Activated CD8-positive, alpha-beta T cell treated with anti-CD3 and anti-CD28 coated beads, Interleukin-2, amount 10 ng/mL, durations not matched to agents 7 days and 5 days (primary cell): Measurements from ENCODE around the gene SIRPB2. TPM values are rescaled to one million over a fixed set of nuclear protein-coding genes. Genes with fewer than 3 reads are reported as not detected.

Experiments
- ATAC-seq: fragments of 150-1000 bp; cut with Tn5 transposase; one replicate; pipeline ENCODE4 v1.10.0; 2021; ENCODE audit warnings: moderate library complexity
- CTCF ChIA-PET: fragments of 350-600 bp; sonication (Branson Sonifier 250); formaldehyde crosslinking; loops from one replicate; lab custom pipeline; 2021; ENCODE audit warnings: antibody characterized with exemption; lab: Charles Lee
- POLR2A ChIA-PET: fragments of 350-600 bp; sonication (Branson Sonifier 250); formaldehyde crosslinking; loops from one replicate; lab custom pipeline; 2021; ENCODE audit warnings: antibody characterized with exemption; lab: Charles Lee
- DNase-seq: peaks from one replicate; pipeline ENCODE4 v3.0.0-alpha.2; 2020
- H3K27ac Mint-ChIP-seq: one replicate; pipeline ENCODE4 v1.8.0; 2021; ENCODE audit warnings: mild to moderate bottlenecking, mixed read lengths
- H3K27me3 Mint-ChIP-seq: one replicate; pipeline ENCODE4 v1.8.0; 2021; ENCODE audit warnings: low read depth, mixed read lengths
- H3K36me3 Mint-ChIP-seq: one replicate; pipeline ENCODE4 v1.8.0; 2021; ENCODE audit warnings: low read depth, mixed read lengths
- H3K4me1 Mint-ChIP-seq: one replicate; pipeline ENCODE4 v1.8.0; 2021; ENCODE audit warnings: low read depth, mixed read lengths
- H3K4me3 Mint-ChIP-seq: one replicate; pipeline ENCODE4 v1.8.0; 2021; ENCODE audit warnings: mild to moderate bottlenecking, mixed read lengths
- H3K9me3 Mint-ChIP-seq: one replicate; pipeline ENCODE4 v1.8.0; 2022; ENCODE audit warnings: mixed read lengths; ENCODE audit not compliant: insufficient read depth
- total RNA-seq, 2 experiments: library from RNA; stranded (reverse); gene quantifications; one replicate each; pipeline ENCODE4 v1.2.3, GENCODE V29; 2021

SIRPB2 gene
- total RNA-seq, 2 experiments from 2014 or later: not detected

DNA sequence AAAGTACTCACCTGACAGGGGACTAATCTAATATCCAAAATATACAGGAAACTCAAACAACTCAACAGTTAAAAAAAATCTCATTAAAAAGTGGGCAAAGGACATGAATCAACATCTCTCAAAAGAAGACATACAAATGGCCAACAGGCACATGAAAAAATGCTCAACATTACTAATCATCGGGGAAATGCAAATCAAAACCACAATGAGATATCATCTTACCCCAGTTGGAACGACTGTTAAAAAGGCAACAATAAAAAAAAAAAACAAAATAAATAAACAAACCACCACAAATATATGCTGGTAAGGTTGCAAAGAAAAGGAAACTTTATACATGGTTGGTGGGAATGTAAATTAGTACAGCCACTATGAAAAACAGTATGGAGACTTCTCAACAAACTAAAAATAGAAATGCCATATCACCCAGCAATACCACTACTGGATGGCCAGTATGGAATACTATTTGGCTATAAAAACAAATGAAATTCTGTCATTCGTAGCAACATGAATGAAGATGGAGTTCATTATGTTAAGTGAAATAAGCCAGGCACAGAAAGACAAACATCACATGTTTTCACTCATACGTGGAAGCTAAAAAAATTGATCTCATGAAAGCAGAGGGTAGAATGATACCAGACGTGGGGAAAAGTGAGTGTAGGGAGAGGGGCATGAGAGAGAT lies 6.6 kb downstream of the SIRPB2 start:
- Mint-ChIP-seq H3K27ac (no peak overlapping the region), H3K36me3 (no peaks in the 10 kb centered on the region), H3K4me3 (no peak overlapping the region), H3K27me3 (peaks cover 52% of the 10 kb centered on the region), H3K9me3 (no peaks in the 10 kb centered on the region), H3K4me1 (no peaks in the 10 kb centered on the region)
- ATAC-seq (no peak), DNase-seq (no peak)
- ChIA-PET POLR2A (no interaction called here), CTCF (interaction anchor here (1.6 kb wide), 1 partner anchor 292 kb away, joined by 3 read pairs; no protein-coding TSS in a partner anchor)

GRCh38 chr20:1479831-1480595 lies 11.2 kb downstream of the SIRPB2 start:
- ChIA-PET POLR2A (no interaction called here), CTCF (interaction anchor here (1.1 to 1.5 kb wide), 2 partner anchors 12 to 24 kb away, joined by 3 to 6 read pairs; no protein-coding TSS in a partner anchor)
- ATAC-seq (no peak), DNase-seq (peak; percentile 7)
- Mint-ChIP-seq H3K27ac (no peak overlapping the region), H3K4me3 (no peak overlapping the region), H3K4me1 (no peaks in the 10 kb centered on the region), H3K9me3 (no peaks in the 10 kb centered on the region), H3K27me3 (peaks cover 35% of the 10 kb centered on the region), H3K36me3 (no peaks in the 10 kb centered on the region)

DNA sequence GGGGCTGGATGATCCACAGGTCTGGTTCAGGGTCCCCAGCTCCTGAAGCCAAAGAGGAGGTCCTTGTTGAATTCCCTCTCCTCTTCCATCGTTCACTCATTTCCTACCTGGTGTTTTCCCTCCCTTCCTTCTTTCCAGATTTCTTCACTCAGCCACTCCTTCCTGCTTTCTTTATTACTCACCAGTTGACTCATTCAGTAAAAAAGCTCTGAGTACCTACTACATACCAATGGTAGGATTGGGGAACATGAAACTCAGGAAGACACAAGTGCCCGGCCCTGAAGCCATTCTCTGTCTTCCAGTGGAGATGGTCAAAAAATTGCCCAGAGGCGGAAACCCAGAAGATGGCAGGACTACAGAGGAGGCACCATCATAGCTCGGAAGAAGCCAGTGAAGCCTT lies 12.7 kb downstream of the SIRPB2 start:
- H3K4me3 Mint-ChIP-seq: no peak overlapping the region
- no peaks in the 10 kb centered on the region for H3K4me1 Mint-ChIP-seq
- no peaks in the 10 kb centered on the region for H3K9me3 Mint-ChIP-seq
- ATAC-seq (no peak), DNase-seq (peak; percentile 9)
- H3K27ac Mint-ChIP-seq: no peak overlapping the region
- no peaks in the 10 kb centered on the region for H3K36me3 Mint-ChIP-seq
- POLR2A ChIA-PET: no interaction called here
- CTCF ChIA-PET: interaction anchor here (1.5 kb wide), 1 partner anchor 25 kb away, joined by 6 read pairs; no protein-coding TSS in a partner anchor
- H3K27me3 Mint-ChIP-seq: peaks cover 21% of the 10 kb centered on the region

GRCh38 chr20:1477896-1478490 lies 13.2 kb downstream of the SIRPB2 start:
- H3K4me3 Mint-ChIP-seq: no peak overlapping the region

DNA sequence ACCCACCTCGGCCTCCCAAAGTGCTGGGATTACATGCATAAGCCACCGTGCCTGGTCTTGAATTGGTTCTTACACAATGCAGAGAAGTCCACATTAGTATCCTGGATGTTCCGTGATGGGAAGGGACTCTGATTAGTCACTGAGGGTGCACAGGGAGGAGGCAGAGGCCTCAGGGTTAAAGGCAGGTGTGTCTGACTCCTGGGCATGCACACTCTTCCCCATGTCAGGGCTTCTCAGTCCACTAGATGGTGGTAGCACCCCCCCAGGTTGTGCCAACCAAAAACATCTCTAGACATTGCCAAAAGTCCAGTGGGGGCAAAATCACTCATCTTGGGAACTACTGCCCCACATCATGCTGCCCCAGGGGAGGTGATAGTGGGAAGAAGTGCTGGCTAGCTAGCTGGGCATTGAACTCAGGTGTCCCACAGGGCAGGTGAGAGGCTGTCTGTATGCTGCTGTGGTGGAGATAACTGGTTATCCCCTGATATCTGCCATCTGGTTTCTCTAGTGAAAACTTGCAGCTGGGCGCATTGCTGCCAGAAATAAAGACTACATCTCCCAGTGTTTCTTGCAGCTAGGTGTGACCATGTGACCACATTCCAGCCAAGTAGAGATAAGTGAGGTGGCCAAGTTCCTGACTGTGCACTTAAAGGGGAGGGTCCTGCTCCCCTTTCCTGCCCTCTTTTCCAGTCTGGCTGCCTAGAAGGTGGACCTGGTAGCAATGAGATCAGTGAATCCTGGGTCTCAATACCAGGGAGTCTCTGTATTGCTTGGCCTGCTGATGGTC lies 16.2 kb downstream of the SIRPB2 start:
- ChIA-PET POLR2A (no interaction called here), CTCF (interaction anchor here (0.8 to 4.7 kb wide), 5 partner anchors 15 to 302 kb away, joined by 3 to 33 read pairs (median 4); no protein-coding TSS in a partner anchor)
- H3K27ac Mint-ChIP-seq: no peak overlapping the region
- H3K4me3 Mint-ChIP-seq: no peak overlapping the region
- H3K4me1 Mint-ChIP-seq: no peaks in the 10 kb centered on the region
- no peaks in the 10 kb centered on the region for H3K36me3 Mint-ChIP-seq
- peak; percentile 44 for ATAC-seq
- H3K9me3 Mint-ChIP-seq: no peaks in the 10 kb centered on the region
- peaks cover 5% of the 10 kb centered on the region for H3K27me3 Mint-ChIP-seq
- peak; percentile 28 for DNase-seq

More at GRCh38 chr20:1477896-1478490, 13.2 kb downstream of the SIRPB2 start:
- ATAC-seq (no peak), DNase-seq (peak; percentile 12)
- Mint-ChIP-seq H3K9me3 (no peaks in the 10 kb centered on the region), H3K27me3 (peaks cover 21% of the 10 kb centered on the region), H3K4me1 (no peaks in the 10 kb centered on the region), H3K36me3 (no peaks in the 10 kb centered on the region), H3K27ac (no peak overlapping the region)
- CTCF ChIA-PET: interaction anchor here (1.7 kb wide), 1 partner anchor 25 kb away, joined by 8 read pairs; no protein-coding TSS in a partner anchor
- POLR2A ChIA-PET: no interaction called here

- POLR2A ChIA-PET: no interaction called here
- CTCF ChIA-PET: interaction anchor here (1.1 to 4.7 kb wide), 5 partner anchors 9 to 303 kb away, joined by 3 to 33 read pairs (median 4); no protein-coding TSS in a partner anchor
- ATAC-seq (no peak), DNase-seq (no peak)
- no peak overlapping the region for H3K27ac Mint-ChIP-seq
- no peaks in the 10 kb centered on the region for H3K9me3 Mint-ChIP-seq
- peaks cover 4% of the 10 kb centered on the region for H3K27me3 Mint-ChIP-seq
- no peaks in the 10 kb centered on the region for H3K36me3 Mint-ChIP-seq
- H3K4me3 Mint-ChIP-seq: no peak overlapping the region
- no peaks in the 10 kb centered on the region for H3K4me1 Mint-ChIP-seq
Measured at GRCh38 chr20:1474325-1474724, 16.9 kb downstream of the SIRPB2 start.

GRCh38 chr20:1473246-1474220 lies 17.7 kb downstream of the SIRPB2 start:
- H3K9me3 Mint-ChIP-seq: no peaks in the 10 kb centered on the region
- POLR2A ChIA-PET: no interaction called here
- ATAC-seq (no peak), DNase-seq (peak; percentile 17)
- peaks cover 7% of the 10 kb centered on the region for H3K27me3 Mint-ChIP-seq
- CTCF ChIA-PET: interaction anchor here (1.3 to 4.7 kb wide), 4 partner anchors 8 to 304 kb away, joined by 3 to 33 read pairs (median 5); no protein-coding TSS in a partner anchor
- no peak overlapping the region for H3K27ac Mint-ChIP-seq
- no peak overlapping the region for H3K4me3 Mint-ChIP-seq
- no peaks in the 10 kb centered on the region for H3K36me3 Mint-ChIP-seq
- no peaks in the 10 kb centered on the region for H3K4me1 Mint-ChIP-seq

DNA sequence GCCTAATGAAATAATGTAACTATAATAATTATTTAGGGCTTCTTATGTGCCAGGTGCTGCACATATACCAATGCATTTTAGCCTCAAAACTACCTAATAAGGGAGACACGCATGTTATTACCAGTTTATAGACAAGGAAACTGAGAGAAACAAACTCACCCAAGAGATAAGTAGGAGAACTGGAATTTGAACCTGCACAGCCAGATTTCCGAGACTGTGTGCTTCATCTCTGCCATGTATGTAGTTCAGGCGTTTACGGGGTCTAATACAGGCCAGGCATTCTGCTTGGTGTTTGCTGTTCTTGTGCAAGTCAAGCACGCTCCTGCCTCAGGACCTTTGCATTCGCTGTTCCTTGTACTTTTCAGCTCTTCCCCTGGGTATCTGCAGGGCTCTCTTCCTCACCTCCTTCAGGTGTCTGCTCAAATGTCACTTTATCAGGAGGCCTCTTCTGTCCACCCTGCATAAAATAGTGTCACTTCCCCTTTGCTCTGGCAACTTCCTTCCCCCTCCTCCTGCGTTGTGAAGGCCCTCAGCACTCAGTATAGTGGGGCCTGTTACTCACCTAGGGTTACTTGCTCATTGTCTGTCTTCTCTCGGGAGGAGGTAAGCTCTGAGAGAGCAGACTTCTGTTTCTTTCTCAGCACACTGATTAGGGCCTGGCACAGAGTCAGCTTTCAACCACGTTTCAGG lies 18.5 kb downstream of the SIRPB2 start:
- POLR2A ChIA-PET: no interaction called here
- no peak overlapping the region for H3K4me3 Mint-ChIP-seq

DNA sequence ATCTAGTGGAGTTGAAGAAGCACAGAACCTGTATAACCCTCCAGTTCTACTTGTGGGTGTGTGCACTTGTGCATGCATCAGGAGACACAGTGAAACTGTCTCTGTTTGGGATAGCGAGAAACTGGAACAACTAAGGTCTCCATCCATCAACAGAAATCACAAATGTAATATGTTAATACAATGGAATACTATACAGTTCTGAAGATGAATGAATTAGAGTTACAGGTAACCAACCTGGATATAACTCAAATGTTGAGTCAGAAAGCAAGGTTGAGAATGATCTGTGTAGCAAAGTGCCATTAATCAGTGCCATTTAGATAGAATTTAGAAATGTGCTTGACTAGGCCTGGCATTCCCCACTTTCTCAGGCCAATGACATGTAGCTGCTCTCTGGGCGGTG lies 20.0 kb downstream of the SIRPB2 start:
- no peaks in the 10 kb centered on the region for H3K36me3 Mint-ChIP-seq
- CTCF ChIA-PET: interaction anchor here (0.8 to 4.7 kb wide), 2 partner anchors 32 to 306 kb away, joined by 3 to 33 read pairs; no protein-coding TSS in a partner anchor
- H3K4me1 Mint-ChIP-seq: peaks cover 14% of the 10 kb centered on the region
- no peaks in the 10 kb centered on the region for H3K9me3 Mint-ChIP-seq
- no peak for DNase-seq
- no peak for ATAC-seq
- peaks cover 21% of the 10 kb centered on the region for H3K27me3 Mint-ChIP-seq
- H3K4me3 Mint-ChIP-seq: no peak overlapping the region
- POLR2A ChIA-PET: no interaction called here
- H3K27ac Mint-ChIP-seq: no peak overlapping the region

More for the DNA sequence above, 18.5 kb downstream of the SIRPB2 start:
- Mint-ChIP-seq H3K27ac (no peak overlapping the region), H3K27me3 (peaks cover 15% of the 10 kb centered on the region), H3K9me3 (no peaks in the 10 kb centered on the region), H3K4me1 (peaks cover 5% of the 10 kb centered on the region), H3K36me3 (no peaks in the 10 kb centered on the region)
- ATAC-seq (no peak), DNase-seq (no peak)
- CTCF ChIA-PET: interaction anchor here (1.6 to 4.7 kb wide), 2 partner anchors 31 to 304 kb away, joined by 6 to 33 read pairs; no protein-coding TSS in a partner anchor
